ENCODE measurements around the gene CCDC110. TPM values are rescaled to one million over a fixed set of nuclear protein-coding genes. Genes with fewer than 3 reads are reported as not detected.

Gene CCDC110
- total and polyA plus RNA-seq, 2 of the 13 experiments (the other 11 are each of a cell fraction or from before 2014, with no cell fraction given) = not detected

DNA sequence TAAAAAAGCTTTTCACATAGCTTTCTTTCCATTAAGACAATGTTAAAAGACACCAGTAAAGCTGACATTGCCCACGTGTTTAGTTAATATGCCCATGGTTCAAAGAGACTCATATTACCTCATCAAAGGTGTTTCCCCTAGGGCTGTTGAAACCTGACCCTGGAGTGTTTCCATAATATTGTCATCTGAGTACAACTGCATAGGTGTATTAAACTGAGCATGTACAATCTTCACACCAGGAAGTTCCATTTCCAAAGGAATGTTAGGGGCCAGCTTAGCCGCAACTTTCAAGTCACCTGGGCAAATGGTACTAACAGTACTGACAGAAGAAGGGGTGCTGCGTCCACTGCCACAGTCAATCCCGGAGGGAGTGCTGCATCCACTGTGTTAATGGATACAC, 36.6 kb upstream of the CCDC110 start (continued):
- TF ChIP-seq SOX5 (CRISPR knock-in tag; IDR thresholded peaks at IDR 0.05; ENCODE audit: borderline replicate concordance) (peak; percentile 22; the same call in 1 of the 2 replicates), RARA (CRISPR knock-in tag; IDR thresholded peaks at IDR 0.05) (0 out of 2 replicates have a peak, but pooled peaks have one; percentile 26), HNF4A (CRISPR knock-in tag; IDR thresholded peaks at IDR 0.05) (0 out of 2 replicates have a peak, but pooled peaks have one; percentile 13), MXD4 (CRISPR knock-in tag; IDR thresholded peaks at IDR 0.05) (no peak), CBFB (CRISPR knock-in tag; IDR thresholded peaks at IDR 0.05) (no peak), MAFG (CRISPR knock-in tag; IDR thresholded peaks at IDR 0.05) (no peak), NFRKB (IDR thresholded peaks at IDR 0.05) (no peak), ZNF34 (CRISPR knock-in tag; IDR thresholded peaks at IDR 0.05; ENCODE audit: borderline replicate concordance) (no peak), CEBPB (IDR thresholded peaks at IDR 0.05; ENCODE audit: borderline replicate concordance, low read depth, low read length) (peak; percentile 36; the same call in 1 of the 2 replicates)
- TF ChIP-seq, protein P1, sequence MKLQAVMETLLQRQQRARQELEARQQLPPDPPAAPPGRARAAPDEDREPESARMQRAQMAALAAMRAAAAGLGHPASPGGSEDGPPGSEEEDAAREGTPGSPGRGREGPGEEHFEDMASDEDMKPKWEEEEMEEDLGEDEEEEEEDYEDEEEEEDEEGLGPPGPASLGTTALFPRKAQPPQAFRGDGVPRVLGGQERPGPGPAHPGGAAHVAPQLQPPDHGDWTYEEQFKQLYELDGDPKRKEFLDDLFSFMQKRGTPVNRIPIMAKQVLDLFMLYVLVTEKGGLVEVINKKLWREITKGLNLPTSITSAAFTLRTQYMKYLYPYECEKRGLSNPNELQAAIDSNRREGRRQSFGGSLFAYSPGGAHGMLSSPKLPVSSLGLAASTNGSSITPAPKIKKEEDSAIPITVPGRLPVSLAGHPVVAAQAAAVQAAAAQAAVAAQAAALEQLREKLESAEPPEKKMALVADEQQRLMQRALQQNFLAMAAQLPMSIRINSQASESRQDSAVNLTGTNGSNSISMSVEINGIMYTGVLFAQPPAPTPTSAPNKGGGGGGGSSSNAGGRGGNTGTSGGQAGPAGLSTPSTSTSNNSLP (IDR thresholded peaks at IDR 0.05; ENCODE audit: low read depth, low read length) = peak; percentile 32; the same call in 1 of the 2 replicates
- TF ChIP-seq, protein P2, sequence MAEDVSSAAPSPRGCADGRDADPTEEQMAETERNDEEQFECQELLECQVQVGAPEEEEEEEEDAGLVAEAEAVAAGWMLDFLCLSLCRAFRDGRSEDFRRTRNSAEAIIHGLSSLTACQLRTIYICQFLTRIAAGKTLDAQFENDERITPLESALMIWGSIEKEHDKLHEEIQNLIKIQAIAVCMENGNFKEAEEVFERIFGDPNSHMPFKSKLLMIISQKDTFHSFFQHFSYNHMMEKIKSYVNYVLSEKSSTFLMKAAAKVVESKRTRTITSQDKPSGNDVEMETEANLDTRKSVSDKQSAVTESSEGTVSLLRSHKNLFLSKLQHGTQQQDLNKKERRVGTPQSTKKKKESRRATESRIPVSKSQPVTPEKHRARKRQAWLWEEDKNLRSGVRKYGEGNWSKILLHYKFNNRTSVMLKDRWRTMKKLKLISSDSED (CRISPR knock-in tag; IDR thresholded peaks at IDR 0.05) = no peak

DNA sequence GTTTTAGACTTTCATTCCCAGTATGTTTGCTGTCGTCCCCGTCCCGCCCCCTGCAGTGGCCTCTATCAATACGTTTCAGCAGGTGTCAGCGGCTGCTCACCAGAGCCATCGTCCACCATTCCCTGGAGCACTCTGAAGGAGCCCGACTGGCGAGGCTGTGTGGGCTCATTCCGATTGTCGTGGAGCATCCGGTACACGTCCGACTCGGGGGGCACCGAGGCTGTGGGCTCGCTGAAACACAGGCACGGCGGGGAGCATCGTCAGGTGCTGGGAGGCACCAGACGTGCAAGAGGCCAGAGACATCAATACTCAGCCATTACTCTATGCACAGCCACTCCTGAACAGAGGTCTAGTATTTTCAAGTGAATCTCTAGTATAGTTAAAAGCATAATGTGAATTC, 34.9 kb upstream of the CCDC110 start:
- CTCF ChIA-PET (ENCODE audit: low intra/inter-chr PET ratio, low total read pairs) = no interaction called here
- no TSS peak for BruUV-seq (replicated peaks)
- Histone ChIP-seq H2AFZ (ENCODE audit: low read length) (no peak overlapping the region), H3K27me3 (ENCODE audit: control insufficient read depth in 1 of 2, insufficient read depth in 2 of 2, low read length in 2 of 2) (no peaks in the 10 kb centered on the region), H3K36me3 (replicated peaks in 1 of 2; ENCODE audit: control insufficient read depth in 1 of 2, insufficient read depth in 2 of 2, low read length in 2 of 2) (no peaks in the 10 kb centered on the region), H3K27ac (ENCODE audit: extremely low read length, insufficient read depth, low read length) (no peak overlapping the region), H3K9ac (ENCODE audit: insufficient read depth, low read depth, low read length) (no peak overlapping the region), H3K4me2 (ENCODE audit: low read depth, low read length) (no peak overlapping the region), H4K20me1 (ENCODE audit: insufficient read depth, low read length) (no peaks in the 10 kb centered on the region), H3K4me1 (ENCODE audit: insufficient read depth, low read length) (peaks cover 44% of the 10 kb centered on the region), H3K4me3 (replicated peaks in 1 of 3; ENCODE audit: insufficient read depth in 1 of 3, low read depth in 2 of 3, low read length in 3 of 3) (no peak overlapping the region), H3K79me2 (ENCODE audit: insufficient read depth, low read length) (no peaks in the 10 kb centered on the region), H3K9me3 (ENCODE audit: low read length) (no peaks in the 10 kb centered on the region)
- intact Hi-C loops (cut with micrococcal nuclease; ENCODE audit: unreplicated experiment) (no loop called here), in situ Hi-C loops (cut with HindIII; ENCODE audit: extremely low pct_ligation_motif_present, low pct_unique_long_range_greater_than_20kb) (no loop called here)
- WGBS (ENCODE audit: low lambda C conversion rate) = 85% methylated on average over 19 of the region's 20 CpGs
- DNase-seq (ENCODE audit: low spot score) = no peak
- POLR2A ChIA-PET = no interaction called here
- no peak for ATAC-seq
- no peak for FAIRE-seq
- TF ChIP-seq, protein P3, sequence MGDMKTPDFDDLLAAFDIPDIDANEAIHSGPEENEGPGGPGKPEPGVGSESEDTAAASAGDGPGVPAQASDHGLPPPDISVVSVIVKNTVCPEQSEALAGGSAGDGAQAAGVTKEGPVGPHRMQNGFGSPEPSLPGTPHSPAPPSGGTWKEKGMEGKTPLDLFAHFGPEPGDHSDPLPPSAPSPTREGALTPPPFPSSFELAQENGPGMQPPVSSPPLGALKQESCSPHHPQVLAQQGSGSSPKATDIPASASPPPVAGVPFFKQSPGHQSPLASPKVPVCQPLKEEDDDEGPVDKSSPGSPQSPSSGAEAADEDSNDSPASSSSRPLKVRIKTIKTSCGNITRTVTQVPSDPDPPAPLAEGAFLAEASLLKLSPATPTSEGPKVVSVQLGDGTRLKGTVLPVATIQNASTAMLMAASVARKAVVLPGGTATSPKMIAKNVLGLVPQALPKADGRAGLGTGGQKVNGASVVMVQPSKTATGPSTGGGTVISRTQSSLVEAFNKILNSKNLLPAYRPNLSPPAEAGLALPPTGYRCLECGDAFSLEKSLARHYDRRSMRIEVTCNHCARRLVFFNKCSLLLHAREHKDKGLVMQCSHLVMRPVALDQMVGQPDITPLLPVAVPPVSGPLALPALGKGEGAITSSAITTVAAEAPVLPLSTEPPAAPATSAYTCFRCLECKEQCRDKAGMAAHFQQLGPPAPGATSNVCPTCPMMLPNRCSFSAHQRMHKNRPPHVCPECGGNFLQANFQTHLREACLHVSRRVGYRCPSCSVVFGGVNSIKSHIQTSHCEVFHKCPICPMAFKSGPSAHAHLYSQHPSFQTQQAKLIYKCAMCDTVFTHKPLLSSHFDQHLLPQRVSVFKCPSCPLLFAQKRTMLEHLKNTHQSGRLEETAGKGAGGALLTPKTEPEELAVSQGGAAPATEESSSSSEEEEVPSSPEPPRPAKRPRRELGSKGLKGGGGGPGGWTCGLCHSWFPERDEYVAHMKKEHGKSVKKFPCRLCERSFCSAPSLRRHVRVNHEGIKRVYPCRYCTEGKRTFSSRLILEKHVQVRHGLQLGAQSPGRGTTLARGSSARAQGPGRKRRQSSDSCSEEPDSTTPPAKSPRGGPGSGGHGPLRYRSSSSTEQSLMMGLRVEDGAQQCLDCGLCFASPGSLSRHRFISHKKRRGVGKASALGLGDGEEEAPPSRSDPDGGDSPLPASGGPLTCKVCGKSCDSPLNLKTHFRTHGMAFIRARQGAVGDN (CRISPR knock-in tag; IDR thresholded peaks at IDR 0.05) = 0 out of 2 replicates have a peak, but pooled peaks have one; percentile 9
